Fibroblast of mammary gland (primary cell): ENCODE data around the gene MRGPRX3.

Experiments used
- DNase-seq: peaks from one replicate; pipeline ENCODE4 v3.0.0-alpha.2; 2010; ENCODE audit warnings: low read depth
- H3K4me3 ChIP-seq: 2 replicates; pipeline ENCODE4 v1.5.1; 2011; ENCODE audit warnings: low read depth, mild to moderate bottlenecking, low read length, moderate library complexity; ENCODE audit not compliant: control insufficient read depth
- CTCF ChIP-seq: conservative IDR thresholded peaks from 2 replicates; pipeline ENCODE4 v1.5.1; 2011; ENCODE audit warnings: low read depth, low read length, inconsistent platforms; ENCODE audit not compliant: control insufficient read depth, insufficient read depth

Gene MRGPRX3

GRCh38 chr11:18135308-18135707, 2.9 kb downstream of the MRGPRX3 start:
- no peak overlapping the region for H3K4me3 ChIP-seq
- no peak for TF ChIP-seq CTCF
- no peak for DNase-seq

- H3K4me3 ChIP-seq: no peak overlapping the region
- TF ChIP-seq CTCF: no peak
- no peak for DNase-seq
These were observed 4.9 kb downstream of the MRGPRX3 start for GRCh38 chr11:18137186-18137800.

- no peak overlapping the region for H3K4me3 ChIP-seq
- no peak for DNase-seq
- TF ChIP-seq CTCF: no peak
These were observed 7.8 kb downstream of the MRGPRX3 start for GRCh38 chr11:18140145-18140544.

GRCh38 chr11:18144243-18144642, 11.9 kb downstream of the MRGPRX3 start:
- no peak for TF ChIP-seq CTCF
- peak; percentile 24 for DNase-seq
- no peak overlapping the region for H3K4me3 ChIP-seq

- peak; percentile 5 for DNase-seq
- H3K4me3 ChIP-seq: no peak overlapping the region
These were observed 12.7 kb downstream of the MRGPRX3 start for GRCh38 chr11:18145025-18145424.

GRCh38 chr11:18145837-18146236, 13.5 kb downstream of the MRGPRX3 start:
- DNase-seq: no peak
- H3K4me3 ChIP-seq: no peak overlapping the region
- no peak for TF ChIP-seq CTCF

More at GRCh38 chr11:18145025-18145424, 12.7 kb downstream of the MRGPRX3 start:
- peak; percentile 36 for TF ChIP-seq CTCF

GRCh38 chr11:18151581-18151980, 19.2 kb downstream of the MRGPRX3 start:
- no peak for TF ChIP-seq CTCF
- no peak for DNase-seq
- H3K4me3 ChIP-seq: no peak overlapping the region
